Mesothelial cell of epicardium (in vitro differentiated cells): ENCODE data around the gene PMP22. TPM values are rescaled to one million over a fixed set of nuclear protein-coding genes. Genes with fewer than 3 reads are reported as not detected.

Source experiments
- DNase-seq, 2 experiments: peaks; one replicate each; pipeline ENCODE4 v3.0.0; 2021; ENCODE audit warnings: low spot score in 2 of 2; ENCODE audit not compliant: unreplicated experiment in 2 of 2
- H3K27ac Mint-ChIP-seq: 2 replicates; pipeline ENCODE4 v1.8.0; 2021; ENCODE audit warnings: mixed read lengths
- H3K27me3 Mint-ChIP-seq: 2 replicates; pipeline ENCODE4 v1.8.0; 2021; ENCODE audit warnings: low read depth, mixed read lengths
- H3K36me3 Mint-ChIP-seq: 2 replicates; pipeline ENCODE4 v1.8.0; 2021; ENCODE audit warnings: mixed read lengths
- H3K4me1 Mint-ChIP-seq: 2 replicates; pipeline ENCODE4 v1.8.0; 2021; ENCODE audit warnings: mixed read lengths
- H3K4me3 Mint-ChIP-seq: 2 replicates; pipeline ENCODE4 v1.8.0; 2021; ENCODE audit warnings: mild to moderate bottlenecking, moderate library complexity, mixed read lengths
- H3K9me3 Mint-ChIP-seq: 2 replicates; pipeline ENCODE4 v1.8.0; 2021; ENCODE audit warnings: mixed read lengths
- total RNA-seq: library from RNA; stranded (reverse); gene quantifications from 3 replicates; pipeline ENCODE4 v1.2.1, GENCODE V29; 2021
- TF ChIP-seq, protein P1 (sequence below): fragments of 200-600 bp; sonication (generic); IDR thresholded peaks from one replicate; pipeline ENCODE4 v1.5.0; 2021; ENCODE audit warnings: antibody characterized with exemption; ENCODE audit not compliant: unreplicated experiment

PMP22 gene
- total RNA-seq, result 49.4 to 52.5 TPM (median 50.4 TPM) in 3 replicates

DNA sequence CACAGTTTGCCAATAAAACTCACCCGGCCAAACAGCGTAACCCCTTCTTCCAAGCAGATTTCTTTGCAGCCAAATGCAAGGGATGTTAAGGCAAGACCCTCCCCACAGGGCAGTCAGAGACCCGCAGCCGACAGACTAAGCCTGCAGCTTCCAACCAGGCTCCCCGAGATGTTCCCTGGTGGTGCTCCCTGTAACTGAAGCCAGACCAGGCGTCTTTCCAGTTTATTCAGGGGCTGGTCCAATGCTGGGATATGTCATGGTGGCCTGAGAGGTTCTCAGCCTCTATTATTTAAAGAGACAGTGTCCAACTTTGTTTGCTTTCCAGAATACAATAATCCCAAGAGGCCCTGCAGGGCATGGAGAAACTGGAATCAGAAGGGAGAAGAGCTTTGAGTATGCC is at the start of gene PMP22:
PMP22 (minus strand) TSS at position 196 of the 400 bp plus-strand sequence. CDS start 4,599 bp downstream, outside the sequence.
- TF ChIP-seq, protein P1, sequence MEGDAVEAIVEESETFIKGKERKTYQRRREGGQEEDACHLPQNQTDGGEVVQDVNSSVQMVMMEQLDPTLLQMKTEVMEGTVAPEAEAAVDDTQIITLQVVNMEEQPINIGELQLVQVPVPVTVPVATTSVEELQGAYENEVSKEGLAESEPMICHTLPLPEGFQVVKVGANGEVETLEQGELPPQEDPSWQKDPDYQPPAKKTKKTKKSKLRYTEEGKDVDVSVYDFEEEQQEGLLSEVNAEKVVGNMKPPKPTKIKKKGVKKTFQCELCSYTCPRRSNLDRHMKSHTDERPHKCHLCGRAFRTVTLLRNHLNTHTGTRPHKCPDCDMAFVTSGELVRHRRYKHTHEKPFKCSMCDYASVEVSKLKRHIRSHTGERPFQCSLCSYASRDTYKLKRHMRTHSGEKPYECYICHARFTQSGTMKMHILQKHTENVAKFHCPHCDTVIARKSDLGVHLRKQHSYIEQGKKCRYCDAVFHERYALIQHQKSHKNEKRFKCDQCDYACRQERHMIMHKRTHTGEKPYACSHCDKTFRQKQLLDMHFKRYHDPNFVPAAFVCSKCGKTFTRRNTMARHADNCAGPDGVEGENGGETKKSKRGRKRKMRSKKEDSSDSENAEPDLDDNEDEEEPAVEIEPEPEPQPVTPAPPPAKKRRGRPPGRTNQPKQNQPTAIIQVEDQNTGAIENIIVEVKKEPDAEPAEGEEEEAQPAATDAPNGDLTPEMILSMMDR, result no peak
- Mint-ChIP-seq H3K4me3 (peak within 1 kb of the TSS; percentile 85), H3K27ac (no peak within 1 kb of the TSS), H3K4me1 (peaks cover 36% of the 10 kb centered on the region), H3K9me3 (no peaks in the 10 kb centered on the region), H3K27me3 (peaks cover 89% of the 10 kb centered on the region), H3K36me3 (no peaks in the 10 kb centered on the region)
- no peak for DNase-seq

DNA sequence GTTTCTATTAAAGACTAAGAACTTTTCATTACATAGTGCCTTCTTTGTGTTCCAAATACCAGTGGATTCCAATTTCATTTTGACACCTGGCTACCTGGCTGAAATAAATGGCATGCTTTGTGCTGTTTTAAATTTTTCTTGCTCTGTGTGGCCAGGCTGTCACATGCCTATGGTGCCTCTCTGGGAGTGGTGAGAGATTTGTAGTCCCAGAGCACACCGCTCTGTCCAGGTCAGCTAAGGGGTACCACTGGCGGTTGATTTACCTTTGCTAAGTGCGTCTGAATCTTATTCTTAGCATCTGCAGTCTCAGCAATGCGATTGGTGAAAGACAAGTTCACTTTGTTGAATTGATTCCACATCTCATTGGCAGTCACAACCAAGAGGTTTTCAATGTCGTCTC is 46.9 kb upstream of the PMP22 start:
- no peaks in the 10 kb centered on the region for H3K9me3 Mint-ChIP-seq
- no peak overlapping the region for H3K27ac Mint-ChIP-seq
- H3K4me1 Mint-ChIP-seq, result peaks cover 12% of the 10 kb centered on the region
- H3K4me3 Mint-ChIP-seq, result no peak overlapping the region
- DNase-seq, result no peak
- no peaks in the 10 kb centered on the region for H3K36me3 Mint-ChIP-seq
- TF ChIP-seq, protein P1, result no peak
- no peaks in the 10 kb centered on the region for H3K27me3 Mint-ChIP-seq

DNA sequence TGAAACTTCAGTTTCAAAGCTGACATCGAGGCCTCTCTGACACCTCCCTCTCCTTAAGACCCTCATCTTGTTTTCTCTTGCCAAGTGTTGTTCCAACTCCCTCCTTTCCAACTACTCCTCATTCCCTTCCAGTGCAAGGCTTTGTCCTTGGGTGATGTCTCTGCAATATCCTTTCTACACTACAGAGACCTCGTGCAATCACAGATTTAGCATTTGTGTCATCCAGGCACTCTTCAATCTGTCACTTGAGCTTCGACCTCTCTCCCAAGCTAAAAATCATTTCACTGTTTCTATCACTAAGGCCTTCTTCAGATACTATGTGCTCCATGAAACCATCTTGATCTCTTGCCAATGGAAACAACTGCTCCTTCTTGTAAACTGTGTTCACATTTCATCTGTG is 44.7 kb upstream of the PMP22 start:
- Mint-ChIP-seq H3K4me1 (peaks cover 33% of the 10 kb centered on the region), H3K27me3 (no peaks in the 10 kb centered on the region), H3K27ac (no peak overlapping the region), H3K4me3 (no peak overlapping the region), H3K9me3 (no peaks in the 10 kb centered on the region), H3K36me3 (no peaks in the 10 kb centered on the region)
- no peak for DNase-seq
- TF ChIP-seq, protein P1, result no peak

DNA sequence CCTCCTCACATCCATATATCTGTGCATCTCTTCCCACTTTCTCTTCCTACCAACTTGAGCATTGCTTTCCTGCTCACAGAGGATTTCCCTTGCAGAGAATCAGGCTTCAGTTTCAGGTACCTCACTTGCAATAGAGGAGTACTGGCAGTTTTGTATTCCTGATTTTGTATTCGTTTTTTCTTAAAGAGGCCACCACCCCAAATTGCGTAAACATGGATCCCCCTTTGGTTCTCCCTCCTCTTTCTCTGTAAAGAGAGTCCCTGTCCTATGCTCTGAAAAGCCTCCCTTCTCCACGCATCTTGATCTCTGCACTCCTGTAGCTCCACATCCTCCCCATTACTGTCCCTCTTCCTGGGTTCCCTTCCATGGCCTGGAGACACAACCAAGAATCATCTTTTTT is 44.1 kb upstream of the PMP22 start:
- no peak overlapping the region for H3K27ac Mint-ChIP-seq
- DNase-seq, result no peak
- no peak overlapping the region for H3K4me3 Mint-ChIP-seq
- no peaks in the 10 kb centered on the region for H3K36me3 Mint-ChIP-seq
- H3K9me3 Mint-ChIP-seq, result no peaks in the 10 kb centered on the region
- peaks cover 34% of the 10 kb centered on the region for H3K4me1 Mint-ChIP-seq
- no peaks in the 10 kb centered on the region for H3K27me3 Mint-ChIP-seq
- TF ChIP-seq, protein P1, result no peak

DNA sequence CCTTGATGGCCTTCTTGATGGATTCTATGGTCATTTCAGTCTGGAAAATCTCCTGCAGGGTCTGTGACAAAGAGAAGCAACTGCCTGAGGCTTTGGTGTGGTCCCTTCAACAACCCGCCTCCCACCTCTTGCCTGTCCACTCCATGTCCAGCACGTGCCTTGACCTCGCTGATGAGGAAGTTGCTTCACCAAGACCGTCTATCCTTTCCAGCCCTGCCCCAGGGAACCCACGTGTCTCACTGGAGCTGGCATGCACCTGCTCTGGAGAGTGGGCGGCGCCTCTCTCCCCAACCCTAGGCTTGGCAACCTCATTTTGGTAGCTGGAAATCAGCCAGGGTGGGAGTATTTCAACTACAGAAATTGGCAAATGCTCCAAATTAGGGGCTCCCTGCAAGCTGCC is 43.6 kb upstream of the PMP22 start:
- Mint-ChIP-seq H3K9me3 (no peaks in the 10 kb centered on the region), H3K27ac (no peak overlapping the region), H3K4me3 (no peak overlapping the region), H3K4me1 (peaks cover 34% of the 10 kb centered on the region), H3K27me3 (no peaks in the 10 kb centered on the region), H3K36me3 (no peaks in the 10 kb centered on the region)
- DNase-seq, result no peak
- TF ChIP-seq, protein P1, result no peak

DNA sequence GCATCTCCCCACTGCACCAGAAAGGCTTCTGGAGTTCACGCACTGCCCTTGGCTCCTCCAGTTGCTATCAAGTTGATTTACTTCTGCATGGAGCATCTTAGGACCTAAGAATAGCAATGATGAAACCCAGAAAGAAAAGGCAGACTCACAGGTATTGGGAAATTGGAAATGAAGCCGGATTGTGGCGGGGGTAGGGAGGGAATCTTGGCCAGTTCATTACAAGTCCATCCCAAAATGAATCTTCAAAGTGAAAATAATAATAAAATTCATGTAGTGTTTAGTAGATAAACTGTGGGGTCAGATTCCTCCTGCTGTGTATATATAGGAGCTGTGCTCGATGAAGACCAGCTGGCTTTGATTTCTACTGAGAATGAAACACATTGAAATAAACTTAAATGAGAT is 42.6 kb upstream of the PMP22 start:
- H3K4me1 Mint-ChIP-seq, result peaks cover 41% of the 10 kb centered on the region
- no peak for DNase-seq
- TF ChIP-seq, protein P1, result no peak

More for the DNA sequence above, 42.6 kb upstream of the PMP22 start:
- H3K36me3 Mint-ChIP-seq, result no peaks in the 10 kb centered on the region
- H3K4me3 Mint-ChIP-seq, result no peak overlapping the region
- no peaks in the 10 kb centered on the region for H3K9me3 Mint-ChIP-seq
- H3K27me3 Mint-ChIP-seq, result no peaks in the 10 kb centered on the region
- peak overlapping the region; percentile 95 for H3K27ac Mint-ChIP-seq
